Astrocyte of the spinal cord (primary cell): ENCODE measurements around the gene NSMCE1.
"Not testable (repeated sequence)": the region's sequence is repeated elsewhere in the genome, so short reads cannot be mapped to it uniquely, and the experiment has no call there.

ENCODE experiments used
- DNase-seq: peaks from one replicate; pipeline ENCODE4 v3.0.0; 2011; ENCODE audit warnings: low read depth, low spot score
- H3K4me3 ChIP-seq: 2 replicates; pipeline ENCODE4 v1.5.1; 2011; ENCODE audit warnings: low read depth, mild to moderate bottlenecking, low read length, moderate library complexity
- CTCF ChIP-seq: IDR thresholded peaks from 2 replicates; pipeline ENCODE4 v1.5.1; 2012; ENCODE audit warnings: low read depth, mild to moderate bottlenecking, low read length, inconsistent platforms
- in situ Hi-C: cut with HindIII; loops from 2 replicates; pipeline ENCODE4 v1.10.0; 2017; ENCODE audit warnings: low sequenced_read_pairs

The NSMCE1 gene

DNA sequence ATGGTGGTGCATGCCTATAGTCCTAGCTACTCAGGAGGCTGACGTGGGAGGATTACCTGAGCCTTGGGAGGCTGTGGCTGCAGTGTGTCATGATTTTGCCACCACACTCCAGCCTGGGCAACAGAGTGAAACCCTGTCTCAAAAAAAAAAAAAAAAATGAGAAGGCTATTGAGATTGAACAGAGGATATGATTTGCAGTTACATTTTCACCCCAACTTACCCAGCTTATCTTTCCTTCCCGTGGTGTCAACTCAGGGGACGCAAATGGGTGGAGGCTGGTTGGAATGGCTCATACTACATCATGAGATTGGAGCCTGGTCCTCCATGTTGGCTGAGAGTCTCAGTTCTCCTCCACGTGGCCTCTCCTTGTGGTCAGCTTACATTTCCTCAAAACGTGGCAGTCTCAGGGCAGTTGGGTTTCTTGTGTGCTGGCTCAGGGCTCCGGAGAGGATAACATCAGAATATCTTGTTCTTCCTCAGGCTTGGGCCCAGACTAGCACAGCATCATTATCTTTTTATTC, 17.2 kb upstream of the NSMCE1 start:
- TF ChIP-seq CTCF: no peak
- no peak overlapping the region for H3K4me3 ChIP-seq
- in situ Hi-C loops: no loop called here
- no peak for DNase-seq

GRCh38 chr16:27284865-27285675, 16.5 kb upstream of the NSMCE1 start:
- in situ Hi-C loops: no loop called here
- no peak overlapping the region for H3K4me3 ChIP-seq
- TF ChIP-seq CTCF: no peak
- DNase-seq: no peak

GRCh38 chr16:27281243-27281642, 12.7 kb upstream of the NSMCE1 start:
- in situ Hi-C loops: no loop called here
- no peak for DNase-seq

DNA sequence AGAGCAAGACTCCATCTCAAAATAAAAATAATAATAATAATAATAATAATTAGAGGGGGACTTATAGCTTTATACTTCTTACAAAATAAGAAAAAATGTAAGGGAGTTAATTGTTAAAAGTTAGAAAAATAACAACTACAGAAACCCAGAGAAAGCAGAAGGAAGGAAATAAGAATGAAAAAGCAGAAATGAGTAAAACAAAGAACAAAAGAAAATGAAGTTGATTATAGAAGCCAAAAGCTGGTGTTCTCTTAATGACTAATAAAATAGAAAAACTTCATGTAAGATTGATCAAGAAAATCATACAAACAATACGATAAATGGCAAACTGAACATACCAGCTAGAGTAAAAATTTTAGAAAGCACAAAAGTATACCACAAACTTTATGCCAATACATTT, 6.8 kb upstream of the NSMCE1 start:
- no peak overlapping the region for H3K4me3 ChIP-seq
- in situ Hi-C loops: no loop called here
- TF ChIP-seq CTCF: no peak
- no peak for DNase-seq

More at GRCh38 chr16:27281243-27281642, 12.7 kb upstream of the NSMCE1 start:
- H3K4me3 ChIP-seq: no peak overlapping the region
- no peak for TF ChIP-seq CTCF

- in situ Hi-C loops: not testable (repeated sequence)
These were observed 5.9 kb upstream of the NSMCE1 start for GRCh38 chr16:27274424-27274874.

DNA sequence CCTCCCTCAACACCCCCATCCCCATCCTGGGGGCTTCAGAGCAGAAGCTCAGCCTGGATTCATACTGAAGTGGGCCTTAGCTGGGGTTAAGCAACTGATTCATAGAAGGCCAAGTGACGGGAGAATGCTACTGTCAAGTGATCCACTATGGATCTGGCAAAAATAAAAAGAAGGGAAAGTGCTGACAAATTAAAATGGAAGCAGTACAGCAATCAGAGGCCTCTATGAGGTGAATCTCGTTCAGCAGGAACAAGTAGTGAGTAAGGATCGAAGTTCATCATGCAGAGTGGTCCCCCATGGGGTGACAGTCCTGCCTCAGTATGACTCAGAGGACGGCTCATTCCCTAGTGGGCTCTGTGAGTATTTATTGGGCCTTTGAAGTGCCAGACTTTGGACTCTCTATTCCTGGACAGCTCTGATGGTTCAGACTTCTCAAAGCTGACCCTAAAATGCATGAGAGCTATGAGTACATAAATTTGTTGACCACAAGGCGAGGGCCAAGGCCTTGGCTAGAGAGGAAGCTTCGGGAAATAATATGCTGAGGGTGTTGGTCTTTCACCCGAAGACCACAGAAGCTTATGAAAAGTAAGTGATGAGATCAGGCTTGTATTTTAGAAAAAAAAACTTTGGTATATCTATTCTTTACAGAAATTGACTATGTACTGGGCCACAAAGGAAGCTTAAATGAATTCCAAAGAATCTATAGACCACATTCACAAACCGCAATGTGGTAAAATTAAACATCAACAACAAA, 5.3 kb upstream of the NSMCE1 start:
- DNase-seq: peak; percentile 92
- H3K4me3 ChIP-seq: no peak overlapping the region
- in situ Hi-C loops: no loop called here
- no peak for TF ChIP-seq CTCF

More at GRCh38 chr16:27274424-27274874, 5.9 kb upstream of the NSMCE1 start:
- not testable (repeated sequence) for H3K4me3 ChIP-seq, DNase-seq

- in situ Hi-C loops: no loop called here
- no peak overlapping the region for H3K4me3 ChIP-seq
- DNase-seq: no peak
- no peak for TF ChIP-seq CTCF
These were observed 4.7 kb upstream of the NSMCE1 start for GRCh38 chr16:27273330-27273669.

DNA sequence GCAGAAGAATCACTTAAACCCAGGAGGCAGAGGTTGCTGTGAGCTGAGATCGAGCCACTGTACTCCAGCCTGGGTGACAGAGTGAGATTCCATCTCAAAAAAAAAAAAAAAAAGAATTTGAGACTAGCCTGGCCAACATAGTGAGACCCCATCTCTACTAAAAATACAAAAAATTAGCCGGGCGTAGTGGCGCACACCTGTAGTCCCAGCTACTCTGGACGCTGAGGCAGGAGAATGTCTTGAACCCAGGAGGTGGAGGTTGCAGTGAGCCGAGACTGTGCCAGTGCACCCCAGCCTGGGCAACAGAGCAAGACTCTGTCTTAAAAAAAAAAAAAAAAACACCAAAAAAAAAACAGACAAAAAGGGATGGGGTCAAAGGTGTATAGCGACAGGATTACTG, 4.1 kb upstream of the NSMCE1 start:
- in situ Hi-C loops, H3K4me3 ChIP-seq, DNase-seq: not testable (repeated sequence)
